WERI-Rb-1 (cell line): Measurements from ENCODE around the gene EIF2B2.
A peak's percentile ranks its signal among the peaks of the same experiment; 100 is the strongest.

Experiments
- DNase-seq: peaks from one replicate; pipeline ENCODE4 v3.0.0-alpha.2; 2020
- H3K27ac ChIP-seq: fragments of 250-450 bp; sonication (Bioruptor Pico); 2 replicates; pipeline ENCODE4 v1.5.1; 2020; ENCODE audit warnings: mild to moderate bottlenecking, moderate library complexity
- H3K27me3 ChIP-seq: fragments of 250-450 bp; sonication (Bioruptor Pico); 2 replicates; pipeline ENCODE4 v1.5.1; 2021; ENCODE audit warnings: mild to moderate bottlenecking, low read depth, moderate library complexity; ENCODE audit not compliant: insufficient read depth, severe bottlenecking
- H3K36me3 ChIP-seq: fragments of 250-450 bp; sonication (Bioruptor Pico); 2 replicates; pipeline ENCODE4 v1.5.1; 2020; ENCODE audit warnings: mild to moderate bottlenecking, moderate library complexity
- H3K4me3 ChIP-seq: 2 replicates; pipeline ENCODE4 v1.5.1; 2011; ENCODE audit warnings: low read depth, mild to moderate bottlenecking, control low read depth, low read length
- H3K9me3 ChIP-seq: fragments of 250-450 bp; sonication (Bioruptor Pico); 2 replicates; pipeline ENCODE4 v1.5.1; 2021; ENCODE audit warnings: mild to moderate bottlenecking, moderate library complexity; ENCODE audit not compliant: severe bottlenecking
- CTCF ChIP-seq: IDR thresholded peaks from 2 replicates; pipeline ENCODE4 v1.5.1; 2011; ENCODE audit warnings: low read depth, mild to moderate bottlenecking, control low read depth, inconsistent platforms, low read length

The EIF2B2 gene

GRCh38 chr14:74956027-74956279 is 46.8 kb upstream of the EIF2B2 start:
- DNase-seq: no peak
- no peaks in the 10 kb centered on the region for H3K27me3 ChIP-seq
- no peak overlapping the region for H3K27ac ChIP-seq
- TF ChIP-seq CTCF: no peak
- peak overlapping the region; percentile 74 for H3K4me3 ChIP-seq
- peaks cover 21% of the 10 kb centered on the region for H3K36me3 ChIP-seq
- H3K9me3 ChIP-seq: no peaks in the 10 kb centered on the region

GRCh38 chr14:74956280-74957072 is 46.2 kb upstream of the EIF2B2 start:
- DNase-seq: no peak
- no peaks in the 10 kb centered on the region for H3K27me3 ChIP-seq
- no peak overlapping the region for H3K4me3 ChIP-seq

DNA sequence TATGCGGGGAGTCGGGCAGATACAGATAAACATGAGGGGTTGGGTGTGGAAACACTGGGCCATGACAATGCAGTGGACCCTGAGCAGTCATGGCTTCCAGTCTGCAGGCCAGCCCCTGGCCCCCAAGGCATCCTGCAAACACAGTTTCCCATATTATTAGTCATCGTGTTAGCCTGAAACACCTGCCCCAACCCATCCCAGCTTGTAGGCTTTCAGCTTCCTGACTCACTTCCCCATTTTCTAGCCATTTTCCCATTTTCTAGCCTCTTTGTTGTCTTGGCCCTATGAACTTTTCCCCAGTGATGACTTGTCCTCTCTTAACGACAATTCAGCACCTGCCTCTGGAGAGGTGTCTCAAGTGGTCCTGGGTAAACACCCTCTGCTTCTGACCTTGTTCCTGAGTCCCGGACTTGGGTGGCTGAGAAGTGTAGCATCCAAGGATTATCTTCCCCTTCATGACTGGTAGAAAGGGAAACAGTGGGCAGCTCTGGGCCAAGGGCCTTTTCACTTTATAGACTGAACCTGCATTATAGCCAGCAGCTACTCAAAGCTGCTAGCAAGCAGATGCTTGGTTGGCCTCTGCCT is 43.0 kb upstream of the EIF2B2 start:
- no peak overlapping the region for H3K4me3 ChIP-seq
- no peak overlapping the region for H3K27ac ChIP-seq
- no peaks in the 10 kb centered on the region for H3K9me3 ChIP-seq
- TF ChIP-seq CTCF: no peak
- H3K27me3 ChIP-seq: no peaks in the 10 kb centered on the region
- no peaks in the 10 kb centered on the region for H3K36me3 ChIP-seq
- no peak for DNase-seq

More at GRCh38 chr14:74956280-74957072, 46.2 kb upstream of the EIF2B2 start:
- Histone ChIP-seq H3K27ac (no peak overlapping the region), H3K36me3 (peaks cover 18% of the 10 kb centered on the region), H3K9me3 (no peaks in the 10 kb centered on the region)
- no peak for TF ChIP-seq CTCF

DNA sequence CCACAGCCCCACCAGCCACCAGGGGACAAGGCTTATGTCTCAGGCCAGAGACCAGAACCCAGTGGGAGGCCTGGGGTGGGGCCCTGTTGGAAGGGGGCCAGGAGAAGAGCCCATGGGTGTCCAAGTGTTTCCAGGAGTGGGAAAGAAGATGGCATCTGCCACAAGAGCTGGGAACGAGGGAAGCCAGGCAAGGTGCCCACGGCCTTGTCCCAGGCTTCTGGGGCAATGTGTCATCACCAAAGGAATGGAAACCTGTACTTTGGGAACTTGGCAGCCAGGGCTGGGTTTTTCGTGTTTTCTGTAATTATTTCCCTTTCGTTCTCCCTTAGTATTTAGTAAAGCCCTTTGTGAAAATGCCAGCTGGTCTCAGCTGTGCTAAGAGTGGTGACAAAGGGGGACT is 42.0 kb upstream of the EIF2B2 start:
- Histone ChIP-seq H3K36me3 (no peaks in the 10 kb centered on the region), H3K4me3 (no peak overlapping the region), H3K9me3 (no peaks in the 10 kb centered on the region), H3K27me3 (no peaks in the 10 kb centered on the region), H3K27ac (no peak overlapping the region)
- DNase-seq: no peak
- no peak for TF ChIP-seq CTCF

- no peak for DNase-seq
- no peak overlapping the region for H3K27ac ChIP-seq
- no peaks in the 10 kb centered on the region for H3K27me3 ChIP-seq
- H3K4me3 ChIP-seq: no peak overlapping the region
- H3K36me3 ChIP-seq: no peaks in the 10 kb centered on the region
- TF ChIP-seq CTCF: no peak
- H3K9me3 ChIP-seq: no peaks in the 10 kb centered on the region
These were observed 41.3 kb upstream of the EIF2B2 start for GRCh38 chr14:74961238-74961911.
